Activated T-cell treated with anti-CD3 and anti-CD28 coated beads for 1 hour (primary cell): Measurements from ENCODE around the gene ESRP2.

Source experiments
- DNase-seq: peaks from one replicate; pipeline ENCODE4 v3.0.0-alpha.2; 2020; ENCODE audit warnings: low read depth

The ESRP2 gene

GRCh38 chr16:68217506-68217905 is 18.4 kb downstream of the ESRP2 start:
- no peak for DNase-seq

GRCh38 chr16:68216240-68216639 is 19.7 kb downstream of the ESRP2 start:
- DNase-seq, result no peak

- DNase-seq, result no peak
Measured at GRCh38 chr16:68215302-68215701, 20.6 kb downstream of the ESRP2 start.

GRCh38 chr16:68214726-68215125 is 21.2 kb downstream of the ESRP2 start:
- no peak for DNase-seq

GRCh38 chr16:68206245-68206644 is 29.7 kb downstream of the ESRP2 start:
- DNase-seq, result no peak

GRCh38 chr16:68202091-68202519 is 33.8 kb downstream of the ESRP2 start:
- DNase-seq, result no peak

- DNase-seq, result no peak
Measured at GRCh38 chr16:68200088-68200783, 35.7 kb downstream of the ESRP2 start.

- no peak for DNase-seq
Measured at GRCh38 chr16:68197250-68197649, 38.7 kb downstream of the ESRP2 start.

- DNase-seq, result no peak
Measured at GRCh38 chr16:68194251-68194650, 41.7 kb downstream of the ESRP2 start.

- no peak for DNase-seq
Measured at GRCh38 chr16:68190736-68191510, 45.0 kb downstream of the ESRP2 start.

GRCh38 chr16:68190081-68190480 is 45.8 kb downstream of the ESRP2 start:
- DNase-seq, result no peak

GRCh38 chr16:68188170-68188569 is 47.8 kb downstream of the ESRP2 start:
- no peak for DNase-seq

- DNase-seq, result no peak
Measured at GRCh38 chr16:68187505-68187904, 48.4 kb downstream of the ESRP2 start.

- DNase-seq, result no peak
Measured at GRCh38 chr16:68186877-68187276, 49.0 kb downstream of the ESRP2 start.

- DNase-seq, result no peak
Measured at GRCh38 chr16:68183046-68183445, 52.9 kb downstream of the ESRP2 start.

GRCh38 chr16:68179855-68180254 is 56.1 kb downstream of the ESRP2 start:
- DNase-seq, result no peak

GRCh38 chr16:68179196-68179795 is 56.6 kb downstream of the ESRP2 start:
- no peak for DNase-seq
